ENCODE measurements around the gene PLAC9. TPM values are rescaled to one million over a fixed set of nuclear protein-coding genes. Genes with fewer than 3 reads are reported as not detected.

The PLAC9 gene
- total RNA-seq, 2 experiments from 2014 or later, result not detected

- peaks cover 72% of the 10 kb centered on the region for H3K4me1 Mint-ChIP-seq (ENCODE audit: low read depth)
These were observed 60.0 kb downstream of the PLAC9 start for GRCh38 chr10:80192553-80192952.

GRCh38 chr10:80194373-80195045 is 62.0 kb downstream of the PLAC9 start:
- peaks cover 67% of the 10 kb centered on the region for H3K4me1 Mint-ChIP-seq (ENCODE audit: low read depth)
- no peaks in the 10 kb centered on the region for H3K27me3 Mint-ChIP-seq (ENCODE audit: low read depth)
- H3K4me3 Mint-ChIP-seq, result no peak overlapping the region
- H3K9me3 Mint-ChIP-seq, result peaks cover 6% of the 10 kb centered on the region
- CTCF ChIA-PET, result interaction anchor here (0.9 to 3.1 kb wide), 4 partner anchors 9 to 50 kb away, joined by 4 to 8 read pairs (median 5); no protein-coding TSS in a partner anchor
- peak overlapping the region; percentile 69 for H3K27ac Mint-ChIP-seq
- intact Hi-C loops (cut with micrococcal nuclease), result no loop called here
- no peak for DNase-seq
- H3K36me3 Mint-ChIP-seq (ENCODE audit: low read depth), result peaks cover 24% of the 10 kb centered on the region

More at GRCh38 chr10:80192553-80192952, 60.0 kb downstream of the PLAC9 start:
- Mint-ChIP-seq H3K36me3 (ENCODE audit: low read depth) (peaks cover 24% of the 10 kb centered on the region), H3K27ac (no peak overlapping the region), H3K9me3 (peaks cover 6% of the 10 kb centered on the region), H3K4me3 (no peak overlapping the region), H3K27me3 (ENCODE audit: low read depth) (no peaks in the 10 kb centered on the region)
- CTCF ChIA-PET, result interaction anchor here (1.0 kb wide), 1 partner anchor 11 kb away, joined by 5 read pairs; no protein-coding TSS in a partner anchor
- no peak for DNase-seq
- intact Hi-C loops (cut with micrococcal nuclease), result no loop called here

Other genes starting within 250 kb of the PLAC9 start
- not detected for gene SFTPD, start 183.6 kb upstream of the PLAC9 start, total RNA-seq
- 10 to 100 TPM; 16.2 to 16.7 TPM for gene TMEM254, start 54.1 kb upstream of the PLAC9 start, total RNA-seq
- gene ANXA11, start 72.8 kb downstream of the PLAC9 start, total RNA-seq, result 100 to 1,000 TPM; 142 TPM
- not detected for gene MAT1A, start 156.9 kb downstream of the PLAC9 start, total RNA-seq
- not detected for gene DYDC1, start 224.0 kb downstream of the PLAC9 start, total RNA-seq
- gene DYDC2, start 224.1 kb downstream of the PLAC9 start, total RNA-seq, result not detected